A549 (cell line): Measurements from ENCODE around the gene IFFO2. TPM values are rescaled to one million over a fixed set of nuclear protein-coding genes. Genes with fewer than 3 reads are reported as not detected.

Experiments
- ATAC-seq, 2 experiments: fragments of 200-7000 bp in 1 of 2; fragments of >200 bp in 1 of 2; cut with Nextera tagmentation in 1 of 2; cut with Tn5 transposase in 1 of 2; 3 replicates each; pipeline versions ENCODE4 v1.8.0 to v1.9.1; 2018 to 2020; ENCODE audit warnings: mild to moderate bottlenecking in 1 of 2, moderate library complexity in 1 of 2
- CTCF ChIA-PET: fragments of 300-600 bp; sonication (Branson Sonifier 250); formaldehyde crosslinking; extraction: SDS; loops from one replicate; lab custom pipeline; 2021; ENCODE audit warnings: antibody characterized with exemption, inconsistent platforms; lab: Yijun Ruan, JAX
- POLR2A ChIA-PET: fragments of 350-600 bp; formaldehyde crosslinking; extraction: SDS; loops from one replicate; lab custom pipeline; 2021; ENCODE audit warnings: antibody characterized with exemption, inconsistent platforms; lab: Yijun Ruan, JAX
- DNase-seq, 2 experiments: peaks; one replicate each; pipeline versions ENCODE4 v3.0.0 to v3.0.0-alpha.2; 2011 to 2016; ENCODE audit warnings: low read depth in 1 of 2, low spot score in 1 of 2
- FAIRE-seq: peaks from 2 replicates; lab custom pipeline; 2011; peaks lifted over from hg19 to GRCh38; lab: Jason Lieb, UNC
- H3K27ac ChIP-seq, 2 experiments: fragments of >200 bp; sonication (Bioruptor Twin); formaldehyde crosslinking; 3 replicates each; pipeline ENCODE4 v1.5.1; 2016 to 2017
- H3K4me1 ChIP-seq: fragments of >200 bp; sonication (Bioruptor Twin); formaldehyde crosslinking; 3 replicates; pipeline ENCODE4 v1.6.1; 2016
- H3K4me2 ChIP-seq: fragments of >200 bp; sonication (Bioruptor Twin); formaldehyde crosslinking; 3 replicates; pipeline ENCODE4 v1.6.1; 2016
- H3K4me3 ChIP-seq: fragments of >200 bp; sonication (Bioruptor Twin); formaldehyde crosslinking; 3 replicates; pipeline ENCODE4 v1.5.1; 2016
- H3K9me3 ChIP-seq: fragments of >200 bp; sonication (Bioruptor Twin); formaldehyde crosslinking; 3 replicates; pipeline ENCODE4 v1.6.1; 2016
- ATOH8 ChIP-seq: fragments of 250-450 bp; sonication (Bioruptor Pico); IDR thresholded peaks from 2 replicates; pipeline ENCODE4 v1.5.0; 2020; ENCODE audit warnings: low read depth, mild to moderate bottlenecking, moderate library complexity
- BCL3 ChIP-seq: fragments of >200 bp; sonication (Bioruptor Twin); formaldehyde crosslinking; IDR thresholded peaks from 3 replicates; pipeline ENCODE4 v1.6.1; 2016
- BHLHE40 ChIP-seq: IDR thresholded peaks from 2 replicates; pipeline ENCODE4 v1.6.1; 2012; ENCODE audit warnings: low read depth, low read length, inconsistent platforms
- CBX2 ChIP-seq: fragments of 200-600 bp; sonication (generic); IDR thresholded peaks from 2 replicates; pipeline ENCODE4 v1.6.1; 2016; ENCODE audit warnings: low read depth, mild to moderate bottlenecking, borderline replicate concordance
- EHMT2 ChIP-seq: fragments of 200-600 bp; sonication (generic); IDR thresholded peaks from 2 replicates; pipeline ENCODE4 v1.6.1; 2016; ENCODE audit warnings: antibody characterized with exemption, low read depth, mild to moderate bottlenecking, moderate library complexity
- EP300 ChIP-seq, 2 experiments: fragments of >200 bp; sonication (Bioruptor Twin); formaldehyde crosslinking; IDR thresholded peaks; 2 replicates in 1 of 2; 3 replicates in 1 of 2; pipeline ENCODE4 v1.6.1; 2016 to 2017
- HES2 ChIP-seq: fragments of >200 bp; sonication (Bioruptor Twin); formaldehyde crosslinking; IDR thresholded peaks from 2 replicates; pipeline ENCODE4 v1.6.1; 2016
- HOXA7 ChIP-seq: fragments of 250-450 bp; sonication (Bioruptor Pico); IDR thresholded peaks from 2 replicates; pipeline ENCODE4 v1.5.0; 2020; ENCODE audit warnings: mild to moderate bottlenecking, moderate library complexity
- HOXB5 ChIP-seq: fragments of 250-450 bp; sonication (Bioruptor Pico); IDR thresholded peaks from 2 replicates; pipeline ENCODE4 v1.5.0; 2020; ENCODE audit warnings: mild to moderate bottlenecking, moderate library complexity
- JUN ChIP-seq, 2 experiments: fragments of >200 bp; sonication (Bioruptor Twin); formaldehyde crosslinking; IDR thresholded peaks; 2 replicates in 1 of 2; 3 replicates in 1 of 2; pipeline ENCODE4 v1.6.1; 2016 to 2017
- JUNB ChIP-seq: fragments of >200 bp; sonication (Bioruptor Twin); formaldehyde crosslinking; IDR thresholded peaks from 2 replicates; pipeline ENCODE4 v1.6.1; 2016
- KDM5A ChIP-seq: fragments of 200-600 bp; sonication (generic); IDR thresholded peaks from 2 replicates; pipeline ENCODE4 v1.6.1; 2016; ENCODE audit warnings: antibody characterized with exemption, mild to moderate bottlenecking
- MAFK ChIP-seq: fragments of 450-650 bp; IDR thresholded peaks from 2 replicates; pipeline ENCODE4 v1.6.1; 2014; ENCODE audit not compliant: partially characterized antibody
- MAZ ChIP-seq: fragments of 150-350 bp; IDR thresholded peaks from 2 replicates; pipeline ENCODE4 v1.6.1; 2014; ENCODE audit warnings: antibody characterized with exemption, low read depth, low read length, borderline replicate concordance
- MYC ChIP-seq: IDR thresholded peaks from 2 replicates; pipeline ENCODE4 v1.6.1; 2012; ENCODE audit warnings: mild to moderate bottlenecking, inconsistent platforms, low read length, improper control_type of control experiment, borderline replicate concordance
- NR3C1 ChIP-seq: fragments of >200 bp; sonication (Bioruptor Twin); formaldehyde crosslinking; IDR thresholded peaks from 3 replicates; pipeline ENCODE4 v1.6.1; 2017
- PBX3 ChIP-seq: IDR thresholded peaks from 2 replicates; pipeline ENCODE4 v1.6.1; 2012
- RARB ChIP-seq: fragments of 250-450 bp; sonication (Bioruptor Pico); IDR thresholded peaks from 2 replicates; pipeline ENCODE4 v1.8.0; 2021; ENCODE audit warnings: mild to moderate bottlenecking, moderate library complexity
- SMC3 ChIP-seq: fragments of >200 bp; sonication (Bioruptor Twin); formaldehyde crosslinking; IDR thresholded peaks from 3 replicates; pipeline ENCODE4 v1.6.1; 2018; ENCODE audit warnings: inconsistent platforms
- SREBF2 ChIP-seq: fragments of 450-650 bp; IDR thresholded peaks from 2 replicates; pipeline ENCODE4 v1.6.1; 2014; ENCODE audit warnings: mild to moderate bottlenecking, moderate library complexity
- ZC3H11A ChIP-seq: fragments of 450-650 bp; IDR thresholded peaks from 2 replicates; pipeline ENCODE4 v1.6.1; 2014; ENCODE audit warnings: antibody characterized with exemption, mild to moderate bottlenecking
- ZFP36 ChIP-seq: fragments of 450-650 bp; IDR thresholded peaks from 2 replicates; pipeline ENCODE4 v1.6.1; 2014; ENCODE audit warnings: borderline replicate concordance; ENCODE audit not compliant: partially characterized antibody
- ZNF302 ChIP-seq: fragments of 250-450 bp; sonication (Bioruptor Pico); IDR thresholded peaks from 2 replicates; pipeline ENCODE4 v1.9.0; 2021; ENCODE audit warnings: inconsistent platforms, mild to moderate bottlenecking, moderate library complexity
- WGBS: methylation state at CpG from one replicate; pipeline ENCODE4 v1.1.6; 2017; ENCODE audit errors: missing lambda C conversion rate; 5-methylcytosine and 5-hydroxymethylcytosine counted together
- polyA plus RNA-seq, 4 experiments: library from polyadenylated mRNA; depleted of rRNA in 3 of 4; stranded (reverse); fragments of >200 nt; fragmentation: RNase III in 1 of 4; extraction: RNeasy Plus Mini Kit Qiagen cat#74134 plus additional on column Dnase treatment in 1 of 4; gene quantifications; 2 replicates in 3 of 4; 3 replicates in 1 of 4; pipeline ENCODE4 v1.2.3, GENCODE V29; 2011 to 2017

Gene IFFO2
- polyA plus RNA-seq, 2 of the 4 experiments (the other 2 are of a cell fraction), result 24.3 to 53.9 TPM

GRCh38 chr1:18996548-18997177, 40.2 kb upstream of the IFFO2 start (continued):
- TF ChIP-seq SMC3 (no peak), ZNF302 (CRISPR knock-in tag) (no peak), BHLHE40 (no peak), EHMT2 (no peak), JUNB (no peak)

GRCh38 chr1:18994381-18994780, 37.9 kb upstream of the IFFO2 start:
- FAIRE-seq, result no peak
- Histone ChIP-seq H3K4me1 (no peaks in the 10 kb centered on the region), H3K4me2 (no peak overlapping the region), H3K27ac (peak overlapping the region in 1 of 2 experiments; percentile 21; a peak in 1 of 6 replicates), H3K9me3 (0 out of 3 replicates have a peak, but pooled peaks cover under 1% of the 10 kb centered on the region), H3K4me3 (no peak overlapping the region)
- ChIA-PET POLR2A (no interaction called here), CTCF (interaction anchor here (1.4 kb wide), 1 partner anchor 10 kb away, joined by 4 read pairs; no protein-coding TSS in a partner anchor)
- 92% methylated on average over 6 of the region's 6 CpGs for WGBS
- ATAC-seq, result no peak
- DNase-seq, result no peak
- no peak for TF ChIP-seq CBX2
- no peak for TF ChIP-seq ATOH8 (CRISPR knock-in tag)
- TF ChIP-seq HOXA7, result no peak
- no peak for TF ChIP-seq JUN (IDR thresholded peaks at IDR 0.05)
- no peak for TF ChIP-seq HES2
- no peak for TF ChIP-seq NR3C1
- no peak for TF ChIP-seq JUNB
- TF ChIP-seq ZC3H11A, result no peak
- no peak for TF ChIP-seq ZFP36

GRCh38 chr1:18992646-18993045, 36.2 kb upstream of the IFFO2 start:
- Histone ChIP-seq H3K27ac (no peak overlapping the region), H3K4me1 (no peaks in the 10 kb centered on the region), H3K4me3 (no peak overlapping the region), H3K9me3 (no peaks in the 10 kb centered on the region), H3K4me2 (no peak overlapping the region)
- DNase-seq, result no peak
- no peak for ATAC-seq
- ChIA-PET POLR2A (no interaction called here), CTCF (interaction anchor here (0.7 kb wide), 1 partner anchor 103 kb away, joined by 3 read pairs; no protein-coding TSS in a partner anchor)
- no peak for FAIRE-seq
- WGBS, result 80% methylated on average over 3 of the region's 3 CpGs
- TF ChIP-seq MAZ (no peak), RARB (CRISPR knock-in tag) (no peak), EP300 (IDR thresholded peaks at IDR 0.05) (no peak), SREBF2 (no peak), BCL3 (no peak), HOXB5 (CRISPR knock-in tag) (no peak), KDM5A (no peak), PBX3 (no peak), ZNF302 (CRISPR knock-in tag) (no peak), CBX2 (no peak), MAFK (no peak), MYC (no peak)
